Kidney (tissue), 14 donors: Measurements from ENCODE around the gene TRAPPC11. TPM values are rescaled to one million over a fixed set of nuclear protein-coding genes. Genes with fewer than 3 reads are reported as not detected.
"Not testable (repeated sequence)": the region's sequence is repeated elsewhere in the genome, so short reads cannot be mapped to it uniquely, and the experiment has no call there.

ENCODE experiments used
- DNase-seq, 5 donors: peaks; one replicate each; pipeline ENCODE4 v3.0.0-alpha.2; 2013 to 2020
- FAIRE-seq: peaks from 2 replicates; lab custom pipeline; 2012; peaks lifted over from hg19 to GRCh38; lab: Jason Lieb, UNC
- H3K27ac ChIP-seq, 2 donors: one replicate each; pipeline ENCODE4 v1.7.0; 2013; ENCODE audit warnings: low read depth in 2 of 2, low read length in 2 of 2, inconsistent platforms in 1 of 2
- H3K27me3 ChIP-seq: one replicate; pipeline ENCODE4 v1.7.1; 2013; ENCODE audit warnings: low read length, inconsistent platforms; ENCODE audit not compliant: control insufficient read depth, insufficient read depth
- H3K36me3 ChIP-seq, 3 donors: one replicate each; pipeline versions ENCODE4 v1.7.0 to v1.7.1; 2013; ENCODE audit warnings: low read length in 3 of 3, control low read depth in 1 of 3, inconsistent platforms in 1 of 3; ENCODE audit not compliant: insufficient read depth in 3 of 3, control insufficient read depth in 2 of 3
- H3K4me1 ChIP-seq, 3 donors: one replicate each; pipeline versions ENCODE4 v1.7.0 to v1.7.1; 2013; ENCODE audit warnings: low read length in 3 of 3, inconsistent platforms in 1 of 3, low read depth in 1 of 3; ENCODE audit not compliant: control insufficient read depth in 2 of 3, insufficient read depth in 2 of 3
- H3K4me3 ChIP-seq, 3 donors: one replicate each; pipeline versions ENCODE4 v1.7.0 to v1.8.1; 2013; ENCODE audit warnings: low read length in 3 of 3, control low read depth in 1 of 3, inconsistent platforms in 1 of 3
- H3K9ac ChIP-seq, 3 donors: one replicate each; pipeline versions ENCODE4 v1.7.0 to v1.7.1; 2013; ENCODE audit warnings: low read length in 3 of 3, control low read depth in 1 of 3, inconsistent platforms in 1 of 3
- H3K9me3 ChIP-seq, 3 donors: one replicate each; pipeline versions ENCODE4 v1.7.0 to v1.7.1; 2013; ENCODE audit warnings: low read length in 3 of 3, control low read depth in 1 of 3, inconsistent platforms in 1 of 3; ENCODE audit not compliant: control insufficient read depth in 2 of 3, insufficient read depth in 1 of 3
- CTCF ChIP-seq: IDR thresholded peaks from 3 replicates; pipeline ENCODE4 v1.5.1; 2012; ENCODE audit warnings: mild to moderate bottlenecking, moderate library complexity, borderline replicate concordance; ENCODE audit not compliant: insufficient read depth; ENCODE audit errors: extremely low read depth
- intact Hi-C: fragments of 100-400 bp; cut with DNase I; formaldehyde crosslinking; loops from one replicate; pipeline ENCODE4 v1.11.1; 2022
- polyA plus RNA-seq: library from polyadenylated mRNA; stranded (reverse); fragments of 350-450 nt; fragmentation: Illumina TruSeq; extraction: RNeasy Lipid Tissue Mini Kit (QIAGEN cat#74804); gene quantifications from one replicate; pipeline ENCODE4 v1.2.3, GENCODE V29; 2014; ENCODE audit warnings: low read depth, low replicate concordance; ENCODE audit not compliant: insufficient read depth
- total RNA-seq: library from RNA; stranded (reverse); fragmentation: NEBNext Ultra II Directional; extraction: Animal tissue kit (Norgen Biotek cat#: 25700); gene quantifications from one replicate; pipeline ENCODE4 v1.2.1, GENCODE V29; 2021
- donor health status: control.
- donor health status: control.
- donor health status: control.
- donor health status: control.
- donor health status: control.
- donor health status: DM: yes; HTN: yes; CAD: no.
- donor health status: Normal renal cell carcinoma (clear cell type).

The TRAPPC11 gene
- total and polyA plus RNA-seq, 2 donors from 2014 or later: 13.8 to 43.1 TPM

DNA sequence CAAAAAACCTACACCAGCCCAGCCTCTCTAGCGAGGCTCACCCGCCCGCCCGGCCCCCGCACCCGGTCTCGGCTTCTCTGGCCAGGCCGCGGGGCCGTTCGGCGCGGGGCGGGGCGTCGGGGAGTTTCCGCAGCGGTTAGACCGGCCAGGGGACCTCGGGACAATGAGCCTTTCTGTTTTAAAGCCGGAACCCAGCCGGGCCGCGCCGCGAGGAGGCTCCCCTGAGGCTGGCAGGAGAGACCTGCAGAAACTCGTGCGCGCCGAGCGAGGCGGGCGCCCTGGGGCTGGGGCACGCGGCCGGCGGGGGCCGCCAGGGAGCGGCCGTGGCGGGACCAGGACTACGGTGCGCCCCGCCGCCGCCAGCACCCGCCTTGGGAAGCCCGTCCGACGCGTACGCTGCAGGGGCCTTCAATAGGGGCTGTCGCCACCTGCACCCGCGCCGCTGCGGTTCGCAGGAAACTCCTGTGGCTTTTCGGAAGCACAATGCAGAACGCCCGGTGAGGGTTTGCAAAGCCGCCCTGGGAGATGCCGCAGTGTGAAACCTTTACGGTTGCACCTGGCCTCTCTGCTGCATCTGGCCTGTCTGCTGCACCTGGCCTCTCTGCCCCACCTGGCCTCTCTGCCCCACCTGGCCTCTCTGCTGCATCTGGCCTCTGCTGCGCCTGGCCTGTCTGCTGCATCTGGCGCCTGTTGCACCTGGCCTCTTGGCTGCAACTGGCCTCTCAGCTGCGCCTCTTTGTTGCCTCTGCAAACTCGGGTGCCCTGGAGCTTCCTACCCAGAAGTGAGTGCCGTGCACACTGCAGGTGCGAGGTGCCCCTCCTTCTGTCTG is 63.9 kb downstream of the TRAPPC11 start:
- DNase-seq (peak; percentile 70 to 90 (median 80)), FAIRE-seq (no peak)
- H3K9me3 ChIP-seq: no peaks in the 10 kb centered on the region
- peak overlapping the region in 1 of 2 donors; percentile 22 for H3K27ac ChIP-seq
- no peaks in the 10 kb centered on the region for H3K36me3 ChIP-seq
- H3K4me1 ChIP-seq: peaks cover 0 to 4% (median 0%) of the 10 kb centered on the region in 3 donors
- H3K9ac ChIP-seq: peak overlapping the region in 1 of 3 donors; percentile 19
- H3K4me3 ChIP-seq: peak overlapping the region in 1 of 3 donors; percentile 49
- no peak for TF ChIP-seq CTCF
- intact Hi-C loops: no loop called here
- H3K27me3 ChIP-seq: no peaks in the 10 kb centered on the region

DNA sequence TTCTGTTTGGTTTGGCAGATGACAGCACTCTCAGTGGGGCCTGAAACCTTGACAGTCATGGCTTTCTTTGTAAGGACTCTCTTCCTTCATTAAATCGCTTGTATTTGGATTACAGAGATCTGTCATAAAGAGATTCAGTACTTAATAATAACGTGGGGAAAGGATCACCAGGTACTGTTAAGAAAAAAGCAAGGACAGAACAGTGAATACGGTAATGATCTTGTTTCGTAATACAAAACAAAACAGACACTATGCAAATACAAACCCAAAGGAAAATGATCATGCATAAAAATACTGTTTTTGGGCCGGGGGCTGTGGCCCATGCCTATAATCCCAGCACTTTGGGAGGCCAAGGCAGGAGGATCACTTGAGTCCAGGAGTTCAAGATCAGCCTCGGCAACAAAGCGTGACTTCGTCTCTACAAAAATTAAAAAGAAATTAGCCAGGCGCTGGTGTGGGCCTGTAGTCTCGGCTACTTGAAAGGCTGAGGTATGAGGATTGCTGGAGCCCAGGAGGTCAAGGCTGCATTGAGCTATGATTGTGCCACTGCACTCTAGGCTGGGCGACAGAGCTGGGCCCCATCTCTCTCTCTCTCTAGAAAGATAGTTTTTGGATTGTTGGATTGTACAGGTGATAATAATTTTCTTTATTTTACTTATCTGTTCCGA is 64.6 kb downstream of the TRAPPC11 start:
- Histone ChIP-seq H3K27ac (peak overlapping the region in 1 of 2 donors; percentile 22), H3K4me1 (peaks cover 0 to 4% (median 0%) of the 10 kb centered on the region in 3 donors), H3K4me3 (peak overlapping the region in 1 of 3 donors; percentile 49), H3K27me3 (no peaks in the 10 kb centered on the region), H3K36me3 (no peaks in the 10 kb centered on the region), H3K9ac (no peak overlapping the region), H3K9me3 (no peaks in the 10 kb centered on the region)
- no peak for TF ChIP-seq CTCF
- intact Hi-C loops: no loop called here
- FAIRE-seq: no peak
- no peak for DNase-seq

DNA sequence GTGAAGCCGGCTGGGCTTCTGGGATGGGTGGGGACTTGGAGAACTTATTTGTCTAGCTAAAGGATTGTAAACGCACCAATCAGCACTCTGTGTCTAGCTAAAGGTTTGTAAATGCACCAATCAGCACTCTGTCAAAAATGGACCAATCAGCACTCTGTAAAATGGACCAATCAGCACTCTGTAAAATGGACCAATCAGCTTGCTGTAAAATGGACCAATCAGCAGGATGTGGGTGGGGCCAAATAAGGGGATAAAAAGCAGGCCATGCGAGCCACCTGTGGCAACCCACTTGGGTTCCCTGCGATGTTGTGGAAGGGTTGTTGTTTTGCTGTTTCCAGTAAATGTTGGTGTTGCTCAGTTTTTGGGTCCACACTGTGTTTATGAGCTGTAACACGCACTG is 66.5 kb downstream of the TRAPPC11 start:
- DNase-seq, H3K4me1 ChIP-seq, intact Hi-C loops, H3K27ac ChIP-seq, H3K9me3 ChIP-seq, H3K36me3 ChIP-seq, H3K27me3 ChIP-seq, H3K4me3 ChIP-seq, FAIRE-seq, H3K9ac ChIP-seq: not testable (repeated sequence)

DNA sequence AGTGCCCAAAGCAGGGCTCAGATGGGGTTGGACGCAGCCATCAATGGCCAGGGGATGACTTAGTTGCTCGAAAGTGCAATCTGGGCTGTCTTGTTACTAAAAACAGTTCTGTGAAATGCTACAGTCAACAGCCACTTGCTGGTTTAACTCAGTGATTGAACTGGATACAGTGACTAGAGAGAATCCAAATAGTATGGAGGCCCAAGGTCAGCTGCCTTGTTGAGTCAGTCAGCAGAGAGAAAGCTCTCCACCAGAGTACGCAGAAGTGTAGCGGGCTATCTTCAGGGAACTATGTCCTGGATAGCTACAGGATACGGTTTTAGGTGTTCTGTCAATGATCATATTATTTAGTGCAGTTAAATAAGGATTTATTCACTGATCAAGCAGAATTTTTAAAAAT is 68.4 kb downstream of the TRAPPC11 start:
- intact Hi-C loops: no loop called here
- Histone ChIP-seq H3K4me3 (no peak overlapping the region), H3K9ac (no peak overlapping the region), H3K27me3 (no peaks in the 10 kb centered on the region), H3K36me3 (no peaks in the 10 kb centered on the region), H3K9me3 (no peaks in the 10 kb centered on the region), H3K4me1 (peaks cover 0 to 4% (median 0%) of the 10 kb centered on the region in 3 donors), H3K27ac (no peak overlapping the region)
- FAIRE-seq (no peak), DNase-seq (no peak)
- no peak for TF ChIP-seq CTCF
